Mammary microvascular endothelial cell (primary cell): Measurements from ENCODE around the gene PDK3. TPM values are rescaled to one million over a fixed set of nuclear protein-coding genes. Genes with fewer than 3 reads are reported as not detected.

Experiments
- total RNA-seq: library from RNA; depleted of rRNA; stranded (reverse); fragments of >200 nt; gene quantifications from 2 replicates; pipeline ENCODE4 v1.2.3, GENCODE V29; 2015

The PDK3 gene
- 7.0 TPM in 2 replicates for total RNA-seq

GRCh38 chrX:24464836-24465531, at the start of gene PDK3:
TSS of gene PDK3 (plus strand) at chrX:24465286. CDS start at chrX:24465456, 170 bp downstream.

Other genes with a start within 250 kb of the PDK3 start
- not detected in 2 replicates for gene SUPT20HL2, start 151.2 kb upstream of the PDK3 start, total RNA-seq
- not detected in 2 replicates for gene SUPT20HL1, start 104.6 kb upstream of the PDK3 start, total RNA-seq
- 0.07 TPM in 1 of 2 replicates, not detected in the other for gene PCYT1B, start 182.1 kb downstream of the PDK3 start, total RNA-seq
- gene POLA1, start 228.6 kb downstream of the PDK3 start, total RNA-seq, result 12.1 and 23.0 TPM in 2 replicates